Ovary (tissue), 3 donors: ENCODE data around the gene ACVR1.

ENCODE experiments used
- CTCF ChIP-seq, 3 donors: fragments of 450-650 bp in 2 of 3; fragments of 200-600 bp in 1 of 3; IDR thresholded peaks; one replicate each; pipeline versions ENCODE4 v1.5.1 to v1.8.0; 2016 to 2022; ENCODE audit warnings: antibody characterized with exemption in 3 of 3, mild to moderate bottlenecking in 1 of 3
- EP300 ChIP-seq: sonication (generic); formaldehyde crosslinking; IDR thresholded peaks from one replicate; pipeline ENCODE4 v1.6.1; 2017; ENCODE audit warnings: antibody characterized with exemption
- POLR2A ChIP-seq: fragments of 450-650 bp; IDR thresholded peaks from one replicate; pipeline ENCODE4 v1.6.1; 2017; ENCODE audit warnings: antibody characterized with exemption, mild to moderate bottlenecking, moderate library complexity
- donor health status: DM: no; HTN: no; CAD: no.

- TF ChIP-seq CTCF (IDR thresholded peaks at IDR 0.05) (no peak), POLR2A (no peak), EP300 (no peak)
Observed at GRCh38 chr2:157783245-157783644, 92.9 kb downstream of the ACVR1 start.
